Measurements from ENCODE around the gene URGCP. TPM values are rescaled to one million over a fixed set of nuclear protein-coding genes. Genes with fewer than 3 reads are reported as not detected.

URGCP gene
- total and polyA plus RNA-seq, 8 donors: 25.5 to 37.5 (median 31.0) TPM

DNA sequence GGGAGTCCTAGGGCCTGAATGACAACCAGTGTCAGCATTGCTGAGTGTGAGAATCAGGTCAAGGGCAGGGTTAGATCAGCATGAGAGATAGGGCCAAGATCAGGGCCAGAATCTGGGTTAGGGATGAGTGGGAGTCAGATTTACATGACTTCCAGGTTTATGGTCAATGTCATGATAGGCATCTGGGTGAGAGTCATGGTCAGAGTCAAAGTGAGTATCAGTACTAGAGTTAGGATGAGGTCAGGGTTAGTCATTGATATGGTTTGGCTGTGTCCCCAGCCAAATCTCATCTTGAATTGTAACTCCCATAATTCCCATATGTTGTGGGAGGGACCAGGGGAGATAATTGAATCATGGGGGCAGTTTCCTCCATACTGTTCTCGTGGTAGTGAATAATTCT, 49.4 kb downstream of the URGCP start:
- no peaks in the 10 kb centered on the region for H3K9me3 ChIP-seq
- TF ChIP-seq, protein P1, sequence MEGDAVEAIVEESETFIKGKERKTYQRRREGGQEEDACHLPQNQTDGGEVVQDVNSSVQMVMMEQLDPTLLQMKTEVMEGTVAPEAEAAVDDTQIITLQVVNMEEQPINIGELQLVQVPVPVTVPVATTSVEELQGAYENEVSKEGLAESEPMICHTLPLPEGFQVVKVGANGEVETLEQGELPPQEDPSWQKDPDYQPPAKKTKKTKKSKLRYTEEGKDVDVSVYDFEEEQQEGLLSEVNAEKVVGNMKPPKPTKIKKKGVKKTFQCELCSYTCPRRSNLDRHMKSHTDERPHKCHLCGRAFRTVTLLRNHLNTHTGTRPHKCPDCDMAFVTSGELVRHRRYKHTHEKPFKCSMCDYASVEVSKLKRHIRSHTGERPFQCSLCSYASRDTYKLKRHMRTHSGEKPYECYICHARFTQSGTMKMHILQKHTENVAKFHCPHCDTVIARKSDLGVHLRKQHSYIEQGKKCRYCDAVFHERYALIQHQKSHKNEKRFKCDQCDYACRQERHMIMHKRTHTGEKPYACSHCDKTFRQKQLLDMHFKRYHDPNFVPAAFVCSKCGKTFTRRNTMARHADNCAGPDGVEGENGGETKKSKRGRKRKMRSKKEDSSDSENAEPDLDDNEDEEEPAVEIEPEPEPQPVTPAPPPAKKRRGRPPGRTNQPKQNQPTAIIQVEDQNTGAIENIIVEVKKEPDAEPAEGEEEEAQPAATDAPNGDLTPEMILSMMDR (IDR thresholded peaks at IDR 0.05): no peak
- no peak overlapping the region for H3K4me3 ChIP-seq
- ATAC-seq: no peak
- H3K4me1 ChIP-seq: no peaks in the 10 kb centered on the region
- H3K27ac ChIP-seq: no peak overlapping the region
- no peaks in the 10 kb centered on the region for H3K36me3 ChIP-seq
- DNase-seq: no peak
- intact Hi-C loops (cut with DNase I): no loop called here
- no peaks in the 10 kb centered on the region for H3K27me3 ChIP-seq

DNA sequence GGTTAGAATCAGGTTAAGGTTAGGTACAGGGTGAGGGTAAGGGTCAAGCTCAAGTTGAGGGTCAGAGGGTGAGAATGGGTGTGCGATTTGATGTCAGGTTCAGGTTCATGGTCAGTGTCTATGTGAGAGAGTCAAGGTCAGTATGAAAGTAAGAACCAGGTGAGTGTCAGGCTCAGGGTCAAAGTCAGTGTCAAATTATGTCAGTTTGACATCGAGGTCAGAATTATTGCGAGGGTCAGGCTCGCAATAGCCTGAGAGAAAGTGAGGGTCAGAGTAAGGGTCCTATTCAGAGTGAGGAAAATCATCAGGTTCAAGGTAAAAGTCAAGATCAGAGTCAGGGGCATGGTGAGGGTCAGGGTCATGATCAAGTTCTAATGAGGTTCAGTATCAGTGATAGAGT, 50.1 kb downstream of the URGCP start:
- intact Hi-C loops (cut with DNase I): no loop called here
- DNase-seq: no peak
- TF ChIP-seq, protein P1 (IDR thresholded peaks at IDR 0.05): no peak
- H3K27ac ChIP-seq: no peak overlapping the region
- no peak for ATAC-seq
- no peaks in the 10 kb centered on the region for H3K9me3 ChIP-seq
- no peaks in the 10 kb centered on the region for H3K4me1 ChIP-seq
- H3K36me3 ChIP-seq: no peaks in the 10 kb centered on the region
- H3K4me3 ChIP-seq: no peak overlapping the region
- no peaks in the 10 kb centered on the region for H3K27me3 ChIP-seq

DNA sequence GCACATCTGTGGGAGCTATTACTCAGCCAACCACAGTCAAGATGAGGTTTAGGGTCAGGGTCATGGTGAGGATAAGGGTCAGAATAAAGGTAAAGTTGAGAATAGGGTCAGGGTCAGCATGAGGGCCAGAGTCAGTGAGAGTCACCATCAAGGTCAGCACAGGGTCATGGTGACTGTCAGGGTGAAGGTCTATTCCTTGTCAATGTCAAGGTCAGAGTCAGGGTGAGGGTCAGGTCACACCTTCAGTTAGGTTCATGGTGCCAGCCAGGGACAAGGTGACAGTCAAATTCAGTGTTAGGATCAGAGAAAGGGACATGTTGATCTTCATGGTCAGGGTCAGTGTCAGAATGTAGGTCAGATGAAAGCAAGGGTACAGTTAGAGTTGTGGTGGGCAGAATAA, 51.2 kb downstream of the URGCP start:
- no peak overlapping the region for H3K4me3 ChIP-seq
- intact Hi-C loops (cut with DNase I): no loop called here
- DNase-seq: no peak
- H3K36me3 ChIP-seq: no peaks in the 10 kb centered on the region
- TF ChIP-seq, protein P1 (IDR thresholded peaks at IDR 0.05): no peak
- no peak for ATAC-seq
- no peak overlapping the region for H3K27ac ChIP-seq
- H3K4me1 ChIP-seq: no peaks in the 10 kb centered on the region
- no peaks in the 10 kb centered on the region for H3K27me3 ChIP-seq
- H3K9me3 ChIP-seq: no peaks in the 10 kb centered on the region

DNA sequence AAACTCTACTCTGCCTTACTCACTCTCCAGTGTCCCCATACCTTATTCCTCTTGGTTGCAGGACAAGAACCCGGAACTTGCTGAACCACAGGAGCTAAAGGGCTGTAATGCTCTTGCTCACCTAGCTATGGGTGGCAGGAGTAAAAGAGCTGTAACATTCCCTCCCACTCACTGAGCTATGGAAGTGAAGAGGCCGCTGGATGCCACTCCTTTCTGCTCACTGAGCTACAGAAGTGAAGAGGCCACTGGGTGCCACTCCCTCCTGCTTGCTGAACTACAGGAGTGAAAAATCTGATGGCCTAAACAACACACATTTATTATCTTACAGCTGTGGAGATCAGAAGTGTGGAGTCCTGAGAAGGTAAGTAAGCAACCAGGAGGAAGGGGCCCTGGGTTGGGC, 54.6 kb downstream of the URGCP start:
- intact Hi-C loops (cut with DNase I): no loop called here
- DNase-seq (no peak), ATAC-seq (peak; percentile 82)
- no peak overlapping the region for H3K27ac ChIP-seq
- no peaks in the 10 kb centered on the region for H3K27me3 ChIP-seq
- H3K36me3 ChIP-seq: no peaks in the 10 kb centered on the region
- H3K4me1 ChIP-seq: no peaks in the 10 kb centered on the region
- TF ChIP-seq, protein P1 (IDR thresholded peaks at IDR 0.05): no peak
- H3K9me3 ChIP-seq: no peaks in the 10 kb centered on the region
- no peak overlapping the region for H3K4me3 ChIP-seq

DNA sequence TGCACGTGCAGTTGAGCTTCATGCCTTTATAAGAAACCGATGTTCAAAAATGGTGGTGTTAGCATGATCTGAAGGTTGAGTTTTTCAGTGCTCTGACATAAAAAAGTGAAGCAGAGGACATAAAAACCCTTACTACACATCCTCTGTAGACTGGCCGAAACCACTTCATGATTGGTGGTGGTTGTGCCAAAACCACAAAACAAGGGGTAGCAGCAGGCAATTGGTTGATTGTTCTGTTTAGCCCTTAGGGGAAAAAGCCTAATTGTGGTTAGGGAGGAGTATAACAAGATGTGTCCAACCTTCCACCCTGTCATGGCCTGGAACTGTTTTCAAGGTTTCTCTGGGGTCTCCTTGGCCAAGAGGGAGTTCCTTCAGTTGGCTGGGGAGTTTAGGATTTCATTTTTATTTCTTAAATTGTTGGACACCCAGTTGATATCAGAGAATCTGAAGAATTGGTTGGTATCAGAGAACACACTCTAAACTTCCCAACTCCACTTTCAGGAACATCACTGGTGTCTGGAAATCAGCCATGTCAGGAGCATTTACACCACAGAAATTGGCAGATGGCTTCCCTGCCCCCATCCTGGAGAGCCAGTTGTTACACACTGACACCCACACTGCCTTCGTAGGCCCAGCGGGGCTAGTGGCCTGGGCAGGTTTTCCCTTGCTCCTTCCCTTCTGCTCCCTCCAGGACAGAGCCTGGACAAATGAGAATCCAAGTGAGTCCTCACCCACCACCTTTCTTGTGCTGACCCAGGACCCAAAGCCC, 55.9 kb downstream of the URGCP start:
- no peak for DNase-seq
- H3K27me3 ChIP-seq: no peaks in the 10 kb centered on the region
- intact Hi-C loops (cut with DNase I): no loop called here
- H3K27ac ChIP-seq: no peak overlapping the region
- no peak for ATAC-seq
- no peaks in the 10 kb centered on the region for H3K9me3 ChIP-seq
- H3K4me3 ChIP-seq: no peak overlapping the region
- H3K36me3 ChIP-seq: no peaks in the 10 kb centered on the region
- TF ChIP-seq, protein P1 (IDR thresholded peaks at IDR 0.05): no peak
- no peaks in the 10 kb centered on the region for H3K4me1 ChIP-seq
